ENCODE data around the gene UVRAG. TPM values are rescaled to one million over a fixed set of nuclear protein-coding genes. Genes with fewer than 3 reads are reported as not detected.

The UVRAG gene
- total RNA-seq, 1 donor from 2014 or later = 17.8 TPM

- Mint-ChIP-seq H3K27ac (ENCODE audit: unreplicated experiment) (no peak overlapping the region), H3K4me1 (ENCODE audit: low read depth, unreplicated experiment) (peaks cover 15% of the 10 kb centered on the region), H3K9me3 (ENCODE audit: unreplicated experiment) (peaks cover 5% of the 10 kb centered on the region), H3K4me3 (ENCODE audit: unreplicated experiment) (no peak overlapping the region), H3K36me3 (ENCODE audit: unreplicated experiment) (no peaks in the 10 kb centered on the region), H3K27me3 (ENCODE audit: unreplicated experiment) (peaks cover 6% of the 10 kb centered on the region)
- DNase-seq = no peak
- TF ChIP-seq CTCF (IDR thresholded peaks at IDR 0.05; ENCODE audit: partially characterized antibody, unreplicated experiment) = no peak
Observed at GRCh38 chr11:76158394-76159302, 343.6 kb downstream of the UVRAG start.

- no peak overlapping the region for H3K27ac Mint-ChIP-seq (ENCODE audit: unreplicated experiment)
- peaks cover 15% of the 10 kb centered on the region for H3K4me1 Mint-ChIP-seq (ENCODE audit: low read depth, unreplicated experiment)
- no peaks in the 10 kb centered on the region for H3K36me3 Mint-ChIP-seq (ENCODE audit: unreplicated experiment)
- no peak for TF ChIP-seq CTCF (IDR thresholded peaks at IDR 0.05; ENCODE audit: partially characterized antibody, unreplicated experiment)
- no peak for DNase-seq
- H3K9me3 Mint-ChIP-seq (ENCODE audit: unreplicated experiment) = peaks cover 5% of the 10 kb centered on the region
- H3K4me3 Mint-ChIP-seq (ENCODE audit: unreplicated experiment) = no peak overlapping the region
- peaks cover 10% of the 10 kb centered on the region for H3K27me3 Mint-ChIP-seq (ENCODE audit: unreplicated experiment)
Observed at GRCh38 chr11:76159303-76159937, 344.4 kb downstream of the UVRAG start.

GRCh38 chr11:76159983-76160661 is 345.1 kb downstream of the UVRAG start:
- peaks cover 10% of the 10 kb centered on the region for H3K27me3 Mint-ChIP-seq (ENCODE audit: unreplicated experiment)
- TF ChIP-seq CTCF (IDR thresholded peaks at IDR 0.05; ENCODE audit: partially characterized antibody, unreplicated experiment) = no peak
- no peak overlapping the region for H3K27ac Mint-ChIP-seq (ENCODE audit: unreplicated experiment)
- H3K9me3 Mint-ChIP-seq (ENCODE audit: unreplicated experiment) = peaks cover 7% of the 10 kb centered on the region
- H3K4me1 Mint-ChIP-seq (ENCODE audit: low read depth, unreplicated experiment) = peaks cover 15% of the 10 kb centered on the region
- no peak overlapping the region for H3K4me3 Mint-ChIP-seq (ENCODE audit: unreplicated experiment)
- no peak for DNase-seq
- H3K36me3 Mint-ChIP-seq (ENCODE audit: unreplicated experiment) = no peaks in the 10 kb centered on the region

GRCh38 chr11:76160856-76161255 is 345.8 kb downstream of the UVRAG start:
- Mint-ChIP-seq H3K36me3 (ENCODE audit: unreplicated experiment) (no peaks in the 10 kb centered on the region), H3K4me3 (ENCODE audit: unreplicated experiment) (no peak overlapping the region), H3K27me3 (ENCODE audit: unreplicated experiment) (peaks cover 12% of the 10 kb centered on the region), H3K9me3 (ENCODE audit: unreplicated experiment) (peaks cover 7% of the 10 kb centered on the region), H3K4me1 (ENCODE audit: low read depth, unreplicated experiment) (peaks cover 12% of the 10 kb centered on the region), H3K27ac (ENCODE audit: unreplicated experiment) (no peak overlapping the region)
- DNase-seq = no peak
- TF ChIP-seq CTCF (IDR thresholded peaks at IDR 0.05; ENCODE audit: partially characterized antibody, unreplicated experiment) = no peak

Data from glutamatergic neuron (in vitro differentiated cells).